Activated CD8-positive, alpha-beta T cell treated with anti-CD3 and anti-CD28 coated beads, Interleukin-2, amount 10 ng/mL, durations not matched to agents 7 days and 5 days (primary cell): ENCODE measurements around the gene PIGC. TPM values are rescaled to one million over a fixed set of nuclear protein-coding genes. Genes with fewer than 3 reads are reported as not detected.

Experiments
- ATAC-seq: fragments of 150-1000 bp; cut with Tn5 transposase; one replicate; pipeline ENCODE4 v1.10.0; 2021; ENCODE audit warnings: moderate library complexity
- CTCF ChIA-PET: fragments of 350-600 bp; sonication (Branson Sonifier 250); formaldehyde crosslinking; loops from one replicate; lab custom pipeline; 2021; ENCODE audit warnings: antibody characterized with exemption; lab: Charles Lee
- POLR2A ChIA-PET: fragments of 350-600 bp; sonication (Branson Sonifier 250); formaldehyde crosslinking; loops from one replicate; lab custom pipeline; 2021; ENCODE audit warnings: antibody characterized with exemption; lab: Charles Lee
- DNase-seq: peaks from one replicate; pipeline ENCODE4 v3.0.0-alpha.2; 2020
- H3K27ac Mint-ChIP-seq: one replicate; pipeline ENCODE4 v1.8.0; 2021; ENCODE audit warnings: mild to moderate bottlenecking, mixed read lengths
- H3K27me3 Mint-ChIP-seq: one replicate; pipeline ENCODE4 v1.8.0; 2021; ENCODE audit warnings: low read depth, mixed read lengths
- H3K36me3 Mint-ChIP-seq: one replicate; pipeline ENCODE4 v1.8.0; 2021; ENCODE audit warnings: low read depth, mixed read lengths
- H3K4me1 Mint-ChIP-seq: one replicate; pipeline ENCODE4 v1.8.0; 2021; ENCODE audit warnings: low read depth, mixed read lengths
- H3K4me3 Mint-ChIP-seq: one replicate; pipeline ENCODE4 v1.8.0; 2021; ENCODE audit warnings: mild to moderate bottlenecking, mixed read lengths
- H3K9me3 Mint-ChIP-seq: one replicate; pipeline ENCODE4 v1.8.0; 2022; ENCODE audit warnings: mixed read lengths; ENCODE audit not compliant: insufficient read depth
- total RNA-seq, 2 experiments: library from RNA; stranded (reverse); gene quantifications; one replicate each; pipeline ENCODE4 v1.2.3, GENCODE V29; 2021

The PIGC gene
- total RNA-seq, 2 experiments from 2014 or later: 25.4 to 27.0 TPM

DNA sequence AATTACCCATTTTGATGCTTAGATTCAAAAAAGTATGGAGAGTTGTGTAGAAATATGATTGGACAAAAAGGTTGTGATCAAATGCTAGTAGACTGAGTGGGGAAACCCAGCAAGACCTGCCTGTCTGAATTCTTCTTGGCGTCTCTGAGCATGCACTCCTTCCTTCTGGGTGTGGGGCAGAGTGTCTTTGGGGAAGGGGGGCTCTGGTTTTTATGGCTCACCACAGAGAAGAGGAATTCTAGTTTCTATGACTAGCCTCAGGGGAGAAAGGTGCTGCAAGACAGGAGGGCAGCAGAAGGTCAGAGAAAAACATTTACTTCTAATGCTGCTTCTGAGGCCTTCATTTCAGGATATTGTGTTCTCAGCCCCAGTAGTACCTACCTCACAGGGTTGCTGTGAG is 33.9 kb upstream of the PIGC start:
- POLR2A ChIA-PET: no interaction called here

GRCh38 chr1:172477216-172477615 is 33.3 kb upstream of the PIGC start:
- Mint-ChIP-seq H3K36me3 (no peaks in the 10 kb centered on the region), H3K4me1 (peaks cover 11% of the 10 kb centered on the region), H3K27ac (no peak overlapping the region), H3K4me3 (no peak overlapping the region), H3K9me3 (no peaks in the 10 kb centered on the region), H3K27me3 (peaks cover 24% of the 10 kb centered on the region)
- DNase-seq (no peak), ATAC-seq (no peak)
- POLR2A ChIA-PET: interaction anchor here (0.6 kb wide), 1 partner anchor 9 kb away, joined by 3 read pairs; no protein-coding TSS in a partner anchor
- CTCF ChIA-PET: no interaction called here

More for the DNA sequence above, 33.9 kb upstream of the PIGC start:
- no peaks in the 10 kb centered on the region for H3K9me3 Mint-ChIP-seq
- H3K4me3 Mint-ChIP-seq: no peak overlapping the region
- DNase-seq (no peak), ATAC-seq (no peak)
- no peak overlapping the region for H3K27ac Mint-ChIP-seq
- H3K36me3 Mint-ChIP-seq: no peaks in the 10 kb centered on the region
- peaks cover 21% of the 10 kb centered on the region for H3K27me3 Mint-ChIP-seq
- CTCF ChIA-PET: no interaction called here
- H3K4me1 Mint-ChIP-seq: peaks cover 11% of the 10 kb centered on the region

DNA sequence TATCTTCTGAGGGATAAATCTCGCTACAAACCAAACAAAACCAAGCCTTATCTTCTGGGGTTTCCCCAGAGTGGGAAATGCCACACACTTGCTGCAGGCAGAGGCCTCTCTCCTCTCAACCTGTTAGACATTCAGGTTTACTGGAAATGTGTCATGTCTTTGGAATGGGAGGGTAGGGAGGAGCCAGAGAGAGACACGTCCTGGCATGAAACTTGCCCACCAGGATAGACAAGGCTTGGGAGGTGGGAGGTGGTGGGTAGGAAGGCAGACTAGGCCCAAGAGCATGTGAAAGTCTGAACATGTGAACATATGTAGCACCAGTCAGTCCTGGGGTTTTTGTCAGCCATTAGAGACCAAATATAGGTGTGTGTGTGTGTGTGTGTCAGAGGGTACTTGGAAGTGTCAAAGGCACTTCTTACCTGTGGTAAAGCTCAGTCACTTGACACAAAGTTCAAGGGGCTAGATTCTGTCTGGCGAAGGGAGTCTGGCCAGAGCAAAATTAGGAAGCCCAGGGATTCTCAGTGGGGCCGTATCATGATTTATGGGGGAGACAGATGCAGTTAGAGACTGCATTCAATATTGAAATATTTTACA is 32.4 kb upstream of the PIGC start:
- Mint-ChIP-seq H3K27me3 (peaks cover 18% of the 10 kb centered on the region), H3K4me1 (peaks cover 11% of the 10 kb centered on the region), H3K36me3 (no peaks in the 10 kb centered on the region), H3K9me3 (no peaks in the 10 kb centered on the region), H3K4me3 (no peak overlapping the region), H3K27ac (no peak overlapping the region)
- DNase-seq (no peak), ATAC-seq (no peak)
- ChIA-PET CTCF (no interaction called here), POLR2A (no interaction called here)

- H3K27me3 Mint-ChIP-seq: peaks cover 14% of the 10 kb centered on the region
- ATAC-seq (no peak), DNase-seq (no peak)
- no peak overlapping the region for H3K4me3 Mint-ChIP-seq
- CTCF ChIA-PET: no interaction called here
- H3K9me3 Mint-ChIP-seq: no peaks in the 10 kb centered on the region
- no peaks in the 10 kb centered on the region for H3K4me1 Mint-ChIP-seq
- POLR2A ChIA-PET: no interaction called here
- H3K27ac Mint-ChIP-seq: no peak overlapping the region
- no peaks in the 10 kb centered on the region for H3K36me3 Mint-ChIP-seq
Measured at GRCh38 chr1:172473842-172474241, 30.0 kb upstream of the PIGC start.

GRCh38 chr1:172473302-172473701 is 29.4 kb upstream of the PIGC start:
- Mint-ChIP-seq H3K4me3 (no peak overlapping the region), H3K27me3 (peaks cover 17% of the 10 kb centered on the region), H3K27ac (no peak overlapping the region), H3K36me3 (no peaks in the 10 kb centered on the region), H3K9me3 (no peaks in the 10 kb centered on the region), H3K4me1 (no peaks in the 10 kb centered on the region)
- DNase-seq (no peak), ATAC-seq (no peak)
- CTCF ChIA-PET: interaction anchor here (1.8 kb wide), 1 partner anchor 22 kb away, joined by 4 read pairs; no protein-coding TSS in a partner anchor
- POLR2A ChIA-PET: interaction anchor here (1.2 kb wide), 1 partner anchor 29 kb away, joined by 4 read pairs; the partner anchor contains the start of gene PIGC

GRCh38 chr1:172472495-172472894 is 28.6 kb upstream of the PIGC start:
- Mint-ChIP-seq H3K4me1 (no peaks in the 10 kb centered on the region), H3K4me3 (no peak overlapping the region), H3K27ac (no peak overlapping the region), H3K27me3 (peaks cover 18% of the 10 kb centered on the region), H3K9me3 (no peaks in the 10 kb centered on the region), H3K36me3 (no peaks in the 10 kb centered on the region)
- ChIA-PET CTCF (interaction anchor here (1.8 kb wide), 1 partner anchor 21 kb away, joined by 4 read pairs; no protein-coding TSS in a partner anchor), POLR2A (interaction anchor here (1.2 kb wide), 1 partner anchor 29 kb away, joined by 4 read pairs; the partner anchor contains the start of gene PIGC)
- ATAC-seq: no peak
- no peak for DNase-seq

DNA sequence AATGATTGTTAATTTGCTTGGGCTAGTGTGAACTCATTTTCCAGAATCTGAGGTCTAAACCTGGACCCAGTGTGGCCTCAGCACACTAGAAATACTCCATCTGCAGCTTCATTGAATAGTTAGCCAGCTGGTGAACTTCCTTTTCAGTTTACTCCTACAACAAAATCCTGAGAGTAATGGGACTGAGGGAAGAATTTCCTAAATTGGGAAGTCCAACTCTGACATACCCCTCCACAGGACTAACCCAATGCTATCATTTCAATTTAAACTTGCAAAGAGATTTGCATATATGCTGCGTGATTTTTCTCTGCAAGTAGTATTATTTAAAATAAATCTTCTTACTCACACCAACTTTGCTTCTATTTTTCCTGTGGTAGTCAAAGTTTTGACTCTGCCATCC is 27.8 kb upstream of the PIGC start:
- DNase-seq: no peak
- Mint-ChIP-seq H3K9me3 (no peaks in the 10 kb centered on the region), H3K27me3 (peaks cover 18% of the 10 kb centered on the region), H3K36me3 (no peaks in the 10 kb centered on the region), H3K4me3 (no peak overlapping the region), H3K4me1 (no peaks in the 10 kb centered on the region), H3K27ac (no peak overlapping the region)
- no peak for ATAC-seq
- POLR2A ChIA-PET: no interaction called here
- CTCF ChIA-PET: interaction anchor here (1.8 kb wide), 1 partner anchor 21 kb away, joined by 4 read pairs; no protein-coding TSS in a partner anchor

DNA sequence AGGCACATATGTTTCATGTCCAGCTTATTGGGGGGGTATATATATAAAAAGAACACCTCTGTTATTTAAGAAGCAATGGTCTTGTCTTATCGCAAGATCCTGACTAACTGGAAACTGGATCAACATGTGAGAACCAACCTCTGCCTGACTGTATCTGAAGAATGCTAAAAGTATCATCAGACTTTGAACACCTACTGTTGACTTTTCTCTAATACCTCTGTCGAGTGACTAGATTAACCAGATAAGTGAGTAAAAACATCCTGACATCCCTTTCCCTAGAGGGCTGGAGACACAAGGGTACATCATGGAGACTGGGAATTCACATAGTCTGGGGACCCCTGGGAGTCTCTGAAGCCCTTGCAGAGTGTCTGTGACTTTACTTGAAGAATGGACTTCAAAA is 26.3 kb upstream of the PIGC start:
- DNase-seq: no peak
- Mint-ChIP-seq H3K4me3 (no peak overlapping the region), H3K27me3 (peaks cover 23% of the 10 kb centered on the region), H3K27ac (no peak overlapping the region), H3K4me1 (peaks cover 3% of the 10 kb centered on the region), H3K9me3 (no peaks in the 10 kb centered on the region), H3K36me3 (no peaks in the 10 kb centered on the region)
- ChIA-PET POLR2A (no interaction called here), CTCF (no interaction called here)
- no peak for ATAC-seq

DNA sequence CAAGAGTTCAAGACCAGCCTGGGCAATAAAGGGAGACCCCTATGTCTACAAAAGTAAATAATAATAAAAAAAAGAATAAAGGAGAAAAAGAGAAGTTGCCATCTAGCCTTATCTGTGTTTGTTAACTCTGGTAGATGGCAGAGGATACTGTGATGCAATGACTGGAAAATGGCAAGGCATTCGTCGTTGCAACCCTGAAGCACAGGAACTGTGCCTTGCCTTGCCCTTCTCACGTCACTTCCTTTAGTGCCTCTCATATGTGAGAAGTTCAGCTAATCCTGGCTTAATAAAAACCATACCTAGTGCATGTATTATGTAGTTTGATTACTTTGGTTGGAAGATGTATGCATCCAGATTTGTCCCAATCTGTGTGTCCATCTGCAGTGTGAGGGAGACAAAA is 25.8 kb upstream of the PIGC start:
- CTCF ChIA-PET: interaction anchor here (1.9 kb wide), 1 partner anchor 19 kb away, joined by 5 read pairs; no protein-coding TSS in a partner anchor
- DNase-seq (no peak), ATAC-seq (no peak)
- H3K27ac Mint-ChIP-seq: no peak overlapping the region
- peaks cover 4% of the 10 kb centered on the region for H3K4me1 Mint-ChIP-seq
- H3K36me3 Mint-ChIP-seq: no peaks in the 10 kb centered on the region
- no peaks in the 10 kb centered on the region for H3K9me3 Mint-ChIP-seq
- POLR2A ChIA-PET: no interaction called here
- H3K4me3 Mint-ChIP-seq: no peak overlapping the region
- H3K27me3 Mint-ChIP-seq: peaks cover 24% of the 10 kb centered on the region

DNA sequence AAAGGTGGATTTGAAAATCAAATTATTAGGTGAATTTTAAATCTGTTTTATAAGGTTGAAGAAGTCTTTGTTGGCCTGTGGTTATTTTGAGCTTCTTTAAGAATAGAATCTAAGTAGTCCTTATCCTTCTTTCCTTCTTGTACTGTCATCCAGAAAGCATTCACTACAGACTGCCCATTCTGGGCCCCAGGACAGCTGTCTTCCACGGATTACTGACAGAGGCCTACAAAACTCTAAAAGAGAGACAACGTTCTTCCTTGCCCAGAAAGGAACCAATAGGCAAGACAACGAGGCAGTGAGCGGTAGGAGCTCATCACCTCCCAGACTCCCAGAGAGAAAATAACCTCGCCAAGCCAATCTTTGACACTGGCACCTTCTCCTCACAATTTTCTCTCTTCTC is 24.4 kb upstream of the PIGC start:
- Mint-ChIP-seq H3K9me3 (no peaks in the 10 kb centered on the region), H3K27ac (no peak overlapping the region), H3K4me1 (peaks cover 11% of the 10 kb centered on the region), H3K36me3 (no peaks in the 10 kb centered on the region), H3K4me3 (no peak overlapping the region), H3K27me3 (peaks cover 15% of the 10 kb centered on the region)
- CTCF ChIA-PET: interaction anchor here (1.9 kb wide), 1 partner anchor 17 kb away, joined by 5 read pairs; no protein-coding TSS in a partner anchor
- ATAC-seq (no peak), DNase-seq (no peak)
- POLR2A ChIA-PET: no interaction called here

DNA sequence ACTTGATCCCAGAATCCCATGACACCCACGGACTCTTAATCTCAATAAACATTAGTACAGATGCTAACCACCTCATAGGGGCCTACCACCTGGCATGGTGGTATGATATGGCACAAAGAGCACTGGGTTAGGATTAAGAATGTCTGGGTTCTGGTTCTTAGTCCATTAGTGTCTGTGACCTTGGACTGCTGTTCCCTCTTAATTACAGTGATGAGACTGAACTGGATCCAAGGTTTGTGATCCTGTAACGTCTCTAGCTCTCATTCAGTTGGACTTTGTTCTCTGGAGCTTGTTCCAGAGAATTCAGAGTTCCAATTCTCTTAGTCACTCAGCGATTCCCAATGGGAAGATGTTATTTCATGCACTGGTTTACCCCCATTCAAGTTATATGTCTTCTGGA is 23.6 kb upstream of the PIGC start:
- DNase-seq (no peak), ATAC-seq (no peak)
- H3K4me1 Mint-ChIP-seq: peaks cover 11% of the 10 kb centered on the region
- no peaks in the 10 kb centered on the region for H3K36me3 Mint-ChIP-seq
- H3K4me3 Mint-ChIP-seq: no peak overlapping the region
- ChIA-PET POLR2A (no interaction called here), CTCF (no interaction called here)
- H3K27me3 Mint-ChIP-seq: peaks cover 13% of the 10 kb centered on the region
- no peak overlapping the region for H3K27ac Mint-ChIP-seq
- no peaks in the 10 kb centered on the region for H3K9me3 Mint-ChIP-seq

- Mint-ChIP-seq H3K27me3 (peaks cover 13% of the 10 kb centered on the region), H3K36me3 (no peaks in the 10 kb centered on the region), H3K27ac (no peak overlapping the region), H3K4me1 (peaks cover 11% of the 10 kb centered on the region), H3K9me3 (no peaks in the 10 kb centered on the region), H3K4me3 (no peak overlapping the region)
- DNase-seq (no peak), ATAC-seq (no peak)
- CTCF ChIA-PET: interaction anchor here (1.5 kb wide), 1 partner anchor 24 kb away, joined by 3 read pairs; no protein-coding TSS in a partner anchor
- POLR2A ChIA-PET: no interaction called here
Measured at GRCh38 chr1:172466795-172467407, 23.0 kb upstream of the PIGC start.
